Activated CD4-positive, alpha-beta T cell treated with anti-CD3 and anti-CD28 coated beads, Interleukin-2, amount 10 ng/mL, durations not matched to agents 7 days and 5 days (primary cell): ENCODE data around the gene VPS39. TPM values are rescaled to one million over a fixed set of nuclear protein-coding genes. Genes with fewer than 3 reads are reported as not detected.
"Not testable (repeated sequence)": the region's sequence is repeated elsewhere in the genome, so short reads cannot be mapped to it uniquely, and the experiment has no call there.

Experiments
- CTCF ChIA-PET: fragments of 350-600 bp; sonication (Branson Sonifier 250); formaldehyde crosslinking; loops from one replicate; lab custom pipeline; 2021; ENCODE audit warnings: antibody characterized with exemption; lab: Charles Lee
- POLR2A ChIA-PET: fragments of 350-600 bp; sonication (Branson Sonifier 250); formaldehyde crosslinking; loops from one replicate; lab custom pipeline; 2021; ENCODE audit warnings: antibody characterized with exemption; lab: Charles Lee
- DNase-seq: peaks from one replicate; pipeline ENCODE4 v3.0.0-alpha.2; 2020
- H3K27ac Mint-ChIP-seq: one replicate; pipeline ENCODE4 v1.8.0; 2021; ENCODE audit warnings: mild to moderate bottlenecking, moderate library complexity, mixed read lengths
- H3K27me3 Mint-ChIP-seq: one replicate; pipeline ENCODE4 v1.8.0; 2021; ENCODE audit warnings: mixed read lengths
- H3K36me3 Mint-ChIP-seq: one replicate; pipeline ENCODE4 v1.8.0; 2021; ENCODE audit warnings: low read depth, mixed read lengths
- H3K4me1 Mint-ChIP-seq: one replicate; pipeline ENCODE4 v1.8.0; 2021; ENCODE audit warnings: mixed read lengths
- H3K4me3 Mint-ChIP-seq: one replicate; pipeline ENCODE4 v1.8.0; 2021; ENCODE audit warnings: mild to moderate bottlenecking, moderate library complexity, mixed read lengths
- H3K9me3 Mint-ChIP-seq: one replicate; pipeline ENCODE4 v1.8.0; 2021; ENCODE audit warnings: mixed read lengths
- total RNA-seq, 2 experiments: library from RNA; stranded (reverse); gene quantifications; one replicate each; pipeline ENCODE4 v1.2.3, GENCODE V29; 2021

Gene VPS39, protein sequence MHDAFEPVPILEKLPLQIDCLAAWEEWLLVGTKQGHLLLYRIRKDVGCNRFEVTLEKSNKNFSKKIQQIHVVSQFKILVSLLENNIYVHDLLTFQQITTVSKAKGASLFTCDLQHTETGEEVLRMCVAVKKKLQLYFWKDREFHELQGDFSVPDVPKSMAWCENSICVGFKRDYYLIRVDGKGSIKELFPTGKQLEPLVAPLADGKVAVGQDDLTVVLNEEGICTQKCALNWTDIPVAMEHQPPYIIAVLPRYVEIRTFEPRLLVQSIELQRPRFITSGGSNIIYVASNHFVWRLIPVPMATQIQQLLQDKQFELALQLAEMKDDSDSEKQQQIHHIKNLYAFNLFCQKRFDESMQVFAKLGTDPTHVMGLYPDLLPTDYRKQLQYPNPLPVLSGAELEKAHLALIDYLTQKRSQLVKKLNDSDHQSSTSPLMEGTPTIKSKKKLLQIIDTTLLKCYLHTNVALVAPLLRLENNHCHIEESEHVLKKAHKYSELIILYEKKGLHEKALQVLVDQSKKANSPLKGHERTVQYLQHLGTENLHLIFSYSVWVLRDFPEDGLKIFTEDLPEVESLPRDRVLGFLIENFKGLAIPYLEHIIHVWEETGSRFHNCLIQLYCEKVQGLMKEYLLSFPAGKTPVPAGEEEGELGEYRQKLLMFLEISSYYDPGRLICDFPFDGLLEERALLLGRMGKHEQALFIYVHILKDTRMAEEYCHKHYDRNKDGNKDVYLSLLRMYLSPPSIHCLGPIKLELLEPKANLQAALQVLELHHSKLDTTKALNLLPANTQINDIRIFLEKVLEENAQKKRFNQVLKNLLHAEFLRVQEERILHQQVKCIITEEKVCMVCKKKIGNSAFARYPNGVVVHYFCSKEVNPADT
- 10 to 100 TPM; 66.8 to 77.5 TPM for total RNA-seq

- H3K9me3 Mint-ChIP-seq: no peaks in the 10 kb centered on the region
- H3K4me1 Mint-ChIP-seq: peaks cover 33% of the 10 kb centered on the region
- DNase-seq: peak; percentile 89
- peaks cover 25% of the 10 kb centered on the region for H3K36me3 Mint-ChIP-seq
- H3K27ac Mint-ChIP-seq: peak within 1 kb of the TSS; percentile 97
- peak within 1 kb of the TSS; percentile 94 for H3K4me3 Mint-ChIP-seq
- CTCF ChIA-PET: interaction anchor here (0.6 to 1.4 kb wide), 6 partner anchors 10 to 771 kb away, joined by 3 to 5 read pairs (median 4); no protein-coding TSS in a partner anchor
- H3K27me3 Mint-ChIP-seq: no peaks in the 10 kb centered on the region
- POLR2A ChIA-PET: no interaction called here
These were observed at the start of gene VPS39 for GRCh38 chr15:42207674-42208579. Gene VPS39, minus strand, starts transcription at chr15:42208304. Its CDS starts 151 bp downstream, at chr15:42208153.

GRCh38 chr15:42253300-42253699 lies 45.2 kb upstream of the VPS39 start:
- H3K36me3 Mint-ChIP-seq: peaks cover 64% of the 10 kb centered on the region
- ChIA-PET POLR2A (no interaction called here), CTCF (interaction anchor here (0.6 to 0.7 kb wide), 2 partner anchors 28 to 286 kb away, joined by 3 to 4 read pairs; no protein-coding TSS in a partner anchor)

DNA sequence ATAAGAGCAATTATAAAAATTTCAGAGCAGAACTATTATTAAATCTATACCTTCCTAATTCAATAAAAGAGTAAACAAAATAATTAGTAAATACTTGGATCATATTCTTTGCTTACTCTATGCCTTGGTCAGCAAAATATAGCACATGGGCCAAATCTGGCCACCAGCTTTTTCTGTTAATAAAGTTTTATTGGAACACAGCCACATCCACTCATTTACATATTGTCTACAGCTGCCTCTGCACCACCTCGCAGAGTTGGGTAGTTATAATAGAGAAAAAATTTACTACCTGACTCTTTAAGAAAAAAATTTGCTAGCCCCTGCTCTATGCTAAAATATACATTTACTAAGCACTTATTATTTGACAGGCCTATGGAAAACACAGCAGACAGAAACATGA lies 32.7 kb upstream of the VPS39 start:
- H3K36me3 Mint-ChIP-seq: peaks cover 51% of the 10 kb centered on the region
- ChIA-PET CTCF (interaction anchor here (0.6 kb wide), 1 partner anchor 12 kb away, joined by 3 read pairs; no protein-coding TSS in a partner anchor), POLR2A (interaction anchor here (0.6 kb wide), 1 partner anchor 21 kb away, joined by 3 read pairs; no protein-coding TSS in a partner anchor)

More at GRCh38 chr15:42253300-42253699, 45.2 kb upstream of the VPS39 start:
- H3K4me3 Mint-ChIP-seq: no peak overlapping the region
- no peaks in the 10 kb centered on the region for H3K27me3 Mint-ChIP-seq
- DNase-seq: no peak
- H3K27ac Mint-ChIP-seq: no peak overlapping the region
- H3K9me3 Mint-ChIP-seq: peaks cover 28% of the 10 kb centered on the region
- H3K4me1 Mint-ChIP-seq: peaks cover 4% of the 10 kb centered on the region

GRCh38 chr15:42239528-42240182 lies 31.6 kb upstream of the VPS39 start:
- H3K9me3 Mint-ChIP-seq: no peaks in the 10 kb centered on the region
- DNase-seq: no peak
- H3K27ac Mint-ChIP-seq: no peak overlapping the region
- peaks cover 56% of the 10 kb centered on the region for H3K36me3 Mint-ChIP-seq
- ChIA-PET CTCF (interaction anchor here (1.2 kb wide), 1 partner anchor 11 kb away, joined by 3 read pairs; no protein-coding TSS in a partner anchor), POLR2A (no interaction called here)
- no peaks in the 10 kb centered on the region for H3K27me3 Mint-ChIP-seq
- H3K4me1 Mint-ChIP-seq: peaks cover 17% of the 10 kb centered on the region
- no peak overlapping the region for H3K4me3 Mint-ChIP-seq

More for the DNA sequence above, 32.7 kb upstream of the VPS39 start:
- no peak overlapping the region for H3K27ac Mint-ChIP-seq
- no peak overlapping the region for H3K4me3 Mint-ChIP-seq
- H3K27me3 Mint-ChIP-seq: no peaks in the 10 kb centered on the region
- no peak for DNase-seq
- peaks cover 17% of the 10 kb centered on the region for H3K4me1 Mint-ChIP-seq
- H3K9me3 Mint-ChIP-seq: no peaks in the 10 kb centered on the region

DNA sequence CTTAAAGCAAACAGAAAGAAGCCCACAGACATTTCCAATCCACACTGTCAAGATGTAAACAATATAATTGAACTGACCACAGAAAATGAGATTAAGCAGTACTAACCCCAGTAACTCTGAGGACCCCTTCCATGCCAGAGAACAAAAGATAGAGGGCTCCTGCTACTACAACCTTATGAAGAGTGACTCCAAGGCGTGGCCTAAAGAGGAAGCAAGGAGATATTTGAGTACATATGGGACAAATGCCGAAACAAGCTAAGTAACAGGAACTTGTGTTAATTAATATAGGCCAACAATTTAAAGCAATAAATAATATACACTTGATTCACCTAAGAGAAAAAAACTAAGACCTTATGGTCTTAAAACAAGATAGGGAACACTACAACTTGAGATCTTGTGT lies 25.0 kb upstream of the VPS39 start:
- ChIA-PET CTCF (interaction anchor here (0.7 kb wide), 1 partner anchor 40 kb away, joined by 5 read pairs; the partner anchor contains the start of genes GANC and TMEM87A), POLR2A (no interaction called here)
- no peaks in the 10 kb centered on the region for H3K27me3 Mint-ChIP-seq
- peaks cover 42% of the 10 kb centered on the region for H3K36me3 Mint-ChIP-seq
- H3K27ac Mint-ChIP-seq: no peak overlapping the region
- no peaks in the 10 kb centered on the region for H3K9me3 Mint-ChIP-seq
- no peaks in the 10 kb centered on the region for H3K4me1 Mint-ChIP-seq
- no peak for DNase-seq
- no peak overlapping the region for H3K4me3 Mint-ChIP-seq

GRCh38 chr15:42232606-42233005 lies 24.5 kb upstream of the VPS39 start:
- POLR2A ChIA-PET: no interaction called here
- DNase-seq: no peak
- H3K4me1 Mint-ChIP-seq: no peaks in the 10 kb centered on the region
- CTCF ChIA-PET: no interaction called here
- H3K27ac Mint-ChIP-seq: no peak overlapping the region
- H3K27me3 Mint-ChIP-seq: no peaks in the 10 kb centered on the region
- H3K36me3 Mint-ChIP-seq: peaks cover 39% of the 10 kb centered on the region
- no peaks in the 10 kb centered on the region for H3K9me3 Mint-ChIP-seq
- no peak overlapping the region for H3K4me3 Mint-ChIP-seq

GRCh38 chr15:42231088-42231487 lies 23.0 kb upstream of the VPS39 start:
- H3K4me1 Mint-ChIP-seq: no peaks in the 10 kb centered on the region
- POLR2A ChIA-PET: no interaction called here
- DNase-seq: no peak
- H3K9me3 Mint-ChIP-seq: no peaks in the 10 kb centered on the region
- H3K27ac Mint-ChIP-seq: no peak overlapping the region
- no peak overlapping the region for H3K4me3 Mint-ChIP-seq
- H3K27me3 Mint-ChIP-seq: no peaks in the 10 kb centered on the region
- CTCF ChIA-PET: no interaction called here
- peaks cover 37% of the 10 kb centered on the region for H3K36me3 Mint-ChIP-seq

DNA sequence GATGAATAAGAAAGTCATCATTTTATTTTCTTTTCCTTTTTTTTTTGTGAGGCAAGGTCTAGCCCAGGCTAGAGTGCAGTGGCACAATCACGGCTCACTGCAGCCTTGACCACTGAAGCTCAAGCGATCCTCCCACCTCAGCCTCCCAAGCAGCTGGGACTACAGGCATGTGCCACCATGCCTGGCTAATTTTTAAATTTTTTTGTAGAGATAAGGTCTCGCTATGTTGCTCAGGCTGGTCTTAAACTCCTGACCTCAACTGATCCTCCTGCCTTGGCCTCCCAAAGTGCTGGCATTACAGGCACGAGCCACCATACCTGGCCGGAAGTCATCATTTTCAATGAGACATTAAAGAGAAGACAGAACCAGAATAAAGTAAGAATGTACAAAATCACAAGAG lies 20.9 kb upstream of the VPS39 start:
- CTCF ChIA-PET: interaction anchor here (0.8 to 1.6 kb wide), 3 partner anchors 9 to 1268 kb away, joined by 3 to 4 read pairs (median 3); no protein-coding TSS in a partner anchor
- H3K9me3 Mint-ChIP-seq, H3K4me3 Mint-ChIP-seq, H3K27ac Mint-ChIP-seq, POLR2A ChIA-PET, H3K4me1 Mint-ChIP-seq, DNase-seq, H3K27me3 Mint-ChIP-seq: not testable (repeated sequence)
- H3K36me3 Mint-ChIP-seq: peaks cover 46% of the 10 kb centered on the region

DNA sequence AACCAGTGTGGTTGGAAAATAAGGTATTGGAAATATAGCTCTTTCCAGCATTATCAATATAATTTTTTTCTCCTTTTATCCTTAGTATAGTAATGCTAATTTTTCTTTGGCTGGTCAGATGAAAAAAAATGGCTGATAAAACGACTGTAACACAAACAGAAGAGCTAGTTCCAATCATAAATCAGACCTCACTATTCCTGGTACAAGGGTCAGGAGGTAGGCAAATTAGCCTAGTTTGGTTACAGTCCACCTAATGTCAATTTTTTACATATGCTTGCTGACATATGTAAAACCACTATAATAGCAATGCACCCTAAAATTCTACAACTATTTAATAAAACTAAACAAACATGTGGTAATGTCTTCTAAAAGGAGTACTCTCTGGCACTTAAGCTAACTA lies 19.9 kb upstream of the VPS39 start:
- DNase-seq: no peak
- no peak overlapping the region for H3K27ac Mint-ChIP-seq
- H3K9me3 Mint-ChIP-seq: no peaks in the 10 kb centered on the region
- H3K4me1 Mint-ChIP-seq: no peaks in the 10 kb centered on the region
- no peak overlapping the region for H3K4me3 Mint-ChIP-seq
- ChIA-PET POLR2A (no interaction called here), CTCF (interaction anchor here (0.8 to 1.6 kb wide), 3 partner anchors 8 to 1269 kb away, joined by 3 to 4 read pairs (median 3); no protein-coding TSS in a partner anchor)
- peaks cover 45% of the 10 kb centered on the region for H3K36me3 Mint-ChIP-seq
- H3K27me3 Mint-ChIP-seq: no peaks in the 10 kb centered on the region

DNA sequence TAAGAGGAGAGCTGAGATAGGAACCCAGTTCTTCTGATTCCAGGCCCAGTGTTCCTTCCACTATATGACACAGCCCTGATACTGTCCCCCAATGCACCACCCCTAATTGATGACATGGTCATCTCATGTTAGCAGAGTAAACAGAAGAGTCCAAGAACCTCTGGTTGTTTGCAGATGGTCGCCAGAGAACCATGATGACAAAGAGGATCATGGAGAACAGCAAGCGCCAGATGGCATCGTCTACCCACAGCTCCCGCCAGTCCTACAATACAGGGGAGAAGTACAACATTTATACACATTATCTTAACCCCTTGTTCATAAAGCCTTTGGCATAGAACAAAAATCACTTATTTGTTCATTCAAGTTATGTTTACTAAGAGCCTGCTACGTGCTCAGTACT lies 18.5 kb upstream of the VPS39 start:
- no peak overlapping the region for H3K27ac Mint-ChIP-seq
- no peaks in the 10 kb centered on the region for H3K9me3 Mint-ChIP-seq
- CTCF ChIA-PET: no interaction called here
- POLR2A ChIA-PET: no interaction called here
- no peak for DNase-seq
- no peak overlapping the region for H3K4me3 Mint-ChIP-seq
- no peaks in the 10 kb centered on the region for H3K4me1 Mint-ChIP-seq
- no peaks in the 10 kb centered on the region for H3K27me3 Mint-ChIP-seq
- peaks cover 36% of the 10 kb centered on the region for H3K36me3 Mint-ChIP-seq

- peaks cover 41% of the 10 kb centered on the region for H3K36me3 Mint-ChIP-seq
- DNase-seq: no peak
- ChIA-PET POLR2A (no interaction called here), CTCF (interaction anchor here (0.6 to 1.4 kb wide), 3 partner anchors 8 to 560 kb away, joined by 3 to 4 read pairs (median 3); partner anchors contain the start of gene VPS39)
- H3K27ac Mint-ChIP-seq: no peak overlapping the region
- no peaks in the 10 kb centered on the region for H3K27me3 Mint-ChIP-seq
- no peaks in the 10 kb centered on the region for H3K9me3 Mint-ChIP-seq
- no peak overlapping the region for H3K4me3 Mint-ChIP-seq
- no peaks in the 10 kb centered on the region for H3K4me1 Mint-ChIP-seq
These were observed 12.1 kb upstream of the VPS39 start for GRCh38 chr15:42220216-42220615.
